KG1 (cell line): ENCODE measurements around the gene SMYD3.

Experiments used
- DNase-seq: peaks from one replicate; lab custom pipeline; 2025; lab: John Stamatoyannopoulos, UW

SMYD3 gene

GRCh38 chr1:246176126-246177024 lies 330.7 kb downstream of the SMYD3 start:
- no peak for DNase-seq

GRCh38 chr1:246170574-246171261 lies 336.4 kb downstream of the SMYD3 start:
- DNase-seq: no peak

GRCh38 chr1:246169486-246169885 lies 337.6 kb downstream of the SMYD3 start:
- DNase-seq: no peak

- DNase-seq: no peak
Observed at GRCh38 chr1:246169019-246169418, 338.1 kb downstream of the SMYD3 start.

GRCh38 chr1:246166841-246167240 lies 340.2 kb downstream of the SMYD3 start:
- DNase-seq: no peak

- no peak for DNase-seq
Observed at GRCh38 chr1:246165826-246166709, 341.0 kb downstream of the SMYD3 start.

- no peak for DNase-seq
Observed at GRCh38 chr1:246164764-246165163, 342.3 kb downstream of the SMYD3 start.

GRCh38 chr1:246162560-246162959 lies 344.5 kb downstream of the SMYD3 start:
- DNase-seq: no peak

GRCh38 chr1:246161626-246162025 lies 345.5 kb downstream of the SMYD3 start:
- no peak for DNase-seq

- DNase-seq: no peak
Observed at GRCh38 chr1:246160905-246161304, 346.2 kb downstream of the SMYD3 start.

- no peak for DNase-seq
Observed at GRCh38 chr1:246160374-246160773, 346.7 kb downstream of the SMYD3 start.

GRCh38 chr1:246159279-246160227 lies 347.5 kb downstream of the SMYD3 start:
- no peak for DNase-seq

GRCh38 chr1:246158131-246158530 lies 348.9 kb downstream of the SMYD3 start:
- DNase-seq: no peak

GRCh38 chr1:246157516-246157915 lies 349.6 kb downstream of the SMYD3 start:
- no peak for DNase-seq

- no peak for DNase-seq
Observed at GRCh38 chr1:246156847-246157246, 350.2 kb downstream of the SMYD3 start.

GRCh38 chr1:246155923-246156322 lies 351.2 kb downstream of the SMYD3 start:
- DNase-seq: no peak

GRCh38 chr1:246153796-246154212 lies 353.3 kb downstream of the SMYD3 start:
- DNase-seq: no peak

- no peak for DNase-seq
Observed at GRCh38 chr1:246152986-246153431, 354.1 kb downstream of the SMYD3 start.

- DNase-seq: no peak
Observed at GRCh38 chr1:246151796-246152434, 355.2 kb downstream of the SMYD3 start.

GRCh38 chr1:246149543-246149942 lies 357.5 kb downstream of the SMYD3 start:
- DNase-seq: no peak
